H1 (cell line): Measurements from ENCODE around the gene SEC11A. TPM values are rescaled to one million over a fixed set of nuclear protein-coding genes. Genes with fewer than 3 reads are reported as not detected.

Experiments used
- CTCF ChIA-PET: fragments of 300-600 bp; sonication (Branson Sonifier 250); formaldehyde crosslinking; loops from one replicate; lab custom pipeline; 2021; ENCODE audit not compliant: partially characterized antibody; lab: Charles Lee
- POLR2A ChIA-PET: fragments of 300-600 bp; sonication (Branson Sonifier 250); formaldehyde crosslinking; loops from one replicate; lab custom pipeline; 2021; ENCODE audit warnings: inconsistent platforms; ENCODE audit not compliant: partially characterized antibody; lab: Charles Lee
- DNase-seq, 2 experiments: peaks; one replicate each; pipeline versions ENCODE4 v3.0.0 to v3.0.0-alpha.2; 2010 to 2022; ENCODE audit warnings: low spot score in 2 of 2, low read depth in 1 of 2, mixed read lengths in 1 of 2
- FAIRE-seq: peaks from 2 replicates; lab custom pipeline; 2011; peaks lifted over from hg19 to GRCh38; lab: Jason Lieb, UNC
- H2AFZ ChIP-seq: 2 replicates; pipeline ENCODE4 v1.8.1; 2012; ENCODE audit warnings: low read length, inconsistent platforms
- H2AK5ac ChIP-seq: 2 replicates; pipeline ENCODE4 v1.6.1; 2013; ENCODE audit warnings: low read depth, low read length
- H2BK120ac ChIP-seq: replicated peaks from 2 replicates; pipeline ENCODE3; 2013; ENCODE audit warnings: low read depth, low read length, inconsistent platforms
- H2BK12ac ChIP-seq: 2 replicates; pipeline ENCODE4 v1.6.1; 2013; ENCODE audit warnings: low read depth, low read length
- H2BK15ac ChIP-seq: 2 replicates; pipeline ENCODE4 v1.6.1; 2013; ENCODE audit warnings: low read length
- H2BK20ac ChIP-seq: 2 replicates; pipeline ENCODE4 v1.6.1; 2013; ENCODE audit warnings: low read length
- H2BK5ac ChIP-seq: 2 replicates; pipeline ENCODE4 v1.6.1; 2013; ENCODE audit warnings: low read depth, low read length
- H3K14ac ChIP-seq: 2 replicates; pipeline ENCODE4 v1.6.1; 2013; ENCODE audit warnings: inconsistent platforms; ENCODE audit not compliant: insufficient read length
- H3K18ac ChIP-seq: 2 replicates; pipeline ENCODE4 v1.6.1; 2013; ENCODE audit warnings: low read length; ENCODE audit errors: extremely low read depth
- H3K23ac ChIP-seq: 2 replicates; pipeline ENCODE4 v1.6.1; 2013; ENCODE audit warnings: inconsistent platforms; ENCODE audit not compliant: insufficient read length
- H3K23me2 ChIP-seq: 2 replicates; pipeline ENCODE4 v1.6.1; 2013; ENCODE audit warnings: low read depth, low read length
- H3K27ac ChIP-seq: 2 replicates; pipeline ENCODE4 v1.6.1; 2011; ENCODE audit warnings: low read depth, low read length, inconsistent platforms
- H3K27me3 ChIP-seq, 4 experiments: replicated peaks in 1 of 4; 1 replicate in 1 of 4; 2 replicates in 3 of 4; pipeline versions ENCODE4 v1.6.1 to v1.8.1; 2011 to 2013; ENCODE audit warnings: low read length in 3 of 4, mild to moderate bottlenecking in 3 of 4, inconsistent platforms in 2 of 4, mixed read lengths in 2 of 4, moderate library complexity in 1 of 4; ENCODE audit not compliant: control insufficient read depth in 3 of 4, insufficient read depth in 3 of 4; ENCODE audit errors: extremely low read depth in 1 of 4
- H3K36me3 ChIP-seq, 4 experiments: 2 replicates each; pipeline versions ENCODE4 v1.6.1 to v1.8.1; 2011 to 2013; ENCODE audit warnings: mild to moderate bottlenecking in 4 of 4, low read length in 3 of 4, moderate library complexity in 2 of 4, control low read depth in 1 of 4, inconsistent platforms in 1 of 4; ENCODE audit not compliant: insufficient read depth in 4 of 4, control insufficient read depth in 2 of 4
- H3K4ac ChIP-seq: replicated peaks from 2 replicates; pipeline ENCODE3; 2013; ENCODE audit warnings: low read length, low read depth, mixed read lengths, inconsistent platforms; ENCODE audit not compliant: insufficient read length
- H3K4me1 ChIP-seq, 4 experiments: replicated peaks in 1 of 4; 1 replicate in 1 of 4; 2 replicates in 3 of 4; pipeline versions ENCODE4 v1.6.1 to v1.8.1; 2011 to 2013; ENCODE audit warnings: low read length in 3 of 4, inconsistent platforms in 2 of 4, mixed read lengths in 1 of 4; ENCODE audit not compliant: insufficient read depth in 4 of 4, control insufficient read depth in 3 of 4
- H3K4me2 ChIP-seq, 2 experiments: 2 replicates each; pipeline versions ENCODE4 v1.6.1 to v1.8.1; 2011 to 2013; ENCODE audit warnings: low read depth in 2 of 2, low read length in 2 of 2, control low read depth in 1 of 2, inconsistent platforms in 1 of 2, mild to moderate bottlenecking in 1 of 2; ENCODE audit not compliant: insufficient read depth in 1 of 2
- H3K4me3 ChIP-seq, 4 experiments: fragments of 200-600, 300-600 bp in 1 of 4; sonication (generic), shearing (Covaris generic), sonication (Bioruptor Twin) in 1 of 4; 2 replicates each; pipeline versions ENCODE4 v1.5.1 to v1.8.1; 2011 to 2016; ENCODE audit warnings: low read length in 4 of 4, low read depth in 3 of 4, control low read depth in 2 of 4, inconsistent platforms in 2 of 4, mild to moderate bottlenecking in 2 of 4, mixed read lengths in 1 of 4, moderate library complexity in 1 of 4; ENCODE audit not compliant: insufficient read depth in 2 of 4; ENCODE audit errors: extremely low read depth in 1 of 4
- H3K56ac ChIP-seq: replicated peaks from 2 replicates; pipeline ENCODE3; 2013; ENCODE audit warnings: low read depth, mild to moderate bottlenecking, mixed read lengths, low read length, inconsistent platforms; ENCODE audit not compliant: insufficient read length
- H3K79me1 ChIP-seq: 2 replicates; pipeline ENCODE4 v1.6.1; 2013; ENCODE audit warnings: low read depth, low read length, control low read depth
- H3K79me2 ChIP-seq, 2 experiments: 2 replicates each; pipeline versions ENCODE4 v1.6.1 to v1.8.1; 2012 to 2013; ENCODE audit warnings: low read length in 2 of 2, mild to moderate bottlenecking in 2 of 2, inconsistent platforms in 1 of 2; ENCODE audit not compliant: insufficient read depth in 2 of 2, control insufficient read depth in 1 of 2
- H3K9ac ChIP-seq, 4 experiments: replicated peaks in 1 of 4; 1 replicate in 1 of 4; 2 replicates in 3 of 4; pipeline versions ENCODE4 v1.6.1 to v1.8.1; 2011 to 2013; ENCODE audit warnings: low read depth in 3 of 4, low read length in 3 of 4, control low read depth in 2 of 4, mild to moderate bottlenecking in 2 of 4, moderate library complexity in 2 of 4, inconsistent platforms in 1 of 4; ENCODE audit errors: extremely low read depth in 1 of 4
- H3K9me3 ChIP-seq, 2 experiments: 2 replicates each; pipeline versions ENCODE4 v1.6.1 to v1.8.1; 2012 to 2013; ENCODE audit warnings: mild to moderate bottlenecking in 2 of 2, moderate library complexity in 2 of 2, control low read depth in 1 of 2, inconsistent platforms in 1 of 2, low read depth in 1 of 2, low read length in 1 of 2, mixed read lengths in 1 of 2; ENCODE audit not compliant: insufficient read depth in 2 of 2
- H4K20me1 ChIP-seq, 2 experiments: replicated peaks in 1 of 2; 2 replicates each; pipeline versions ENCODE3 to v1.8.1; 2011 to 2013; ENCODE audit warnings: inconsistent platforms in 2 of 2, low read length in 2 of 2, mild to moderate bottlenecking in 1 of 2; ENCODE audit not compliant: insufficient read depth in 2 of 2, control insufficient read depth in 1 of 2
- H4K5ac ChIP-seq: 2 replicates; pipeline ENCODE4 v1.6.1; 2013; ENCODE audit warnings: low read length, low read depth, mixed read lengths, inconsistent platforms; ENCODE audit not compliant: insufficient read length
- H4K8ac ChIP-seq: 2 replicates; pipeline ENCODE4 v1.8.0; 2013; ENCODE audit warnings: mild to moderate bottlenecking, moderate library complexity, low read length, inconsistent platforms; ENCODE audit not compliant: insufficient read depth; ENCODE audit errors: extremely low read depth
- H4K91ac ChIP-seq: replicated peaks from 2 replicates; pipeline ENCODE3; 2013; ENCODE audit warnings: low read length, mixed read lengths, inconsistent platforms; ENCODE audit not compliant: insufficient read length
- ASH2L ChIP-seq: fragments of 200-600, 300-600 bp; sonication (generic); IDR thresholded peaks from one replicate; pipeline ENCODE4 v1.7.1; 2017; ENCODE audit warnings: low read length
- BACH1 ChIP-seq: IDR thresholded peaks from 2 replicates; pipeline ENCODE4 v1.6.1; 2012; ENCODE audit warnings: low read length, improper control_type of control experiment
- BRCA1 ChIP-seq: IDR thresholded peaks from 2 replicates; pipeline ENCODE4 v1.6.1; 2012; ENCODE audit warnings: low read depth, low read length, improper control_type of control experiment
- CREB1 ChIP-seq: IDR thresholded peaks from 2 replicates; pipeline ENCODE4 v1.6.1; 2012; ENCODE audit warnings: inconsistent platforms
- HDAC6 ChIP-seq: IDR thresholded peaks from one replicate; pipeline ENCODE4 v1.7.1; 2012; ENCODE audit warnings: low read depth, mild to moderate bottlenecking, inconsistent platforms, low read length, moderate library complexity
- POLR2A ChIP-seq, 2 experiments: IDR thresholded peaks; 1 replicate in 1 of 2; 2 replicates in 1 of 2; pipeline ENCODE4 v1.6.1; 2011; ENCODE audit warnings: low read depth in 2 of 2, low read length in 2 of 2, mild to moderate bottlenecking in 2 of 2; ENCODE audit errors: control extremely low read depth in 1 of 2
- POLR2AphosphoS5 ChIP-seq: IDR thresholded peaks from 2 replicates; pipeline ENCODE4 v1.6.1; 2011; ENCODE audit warnings: low read depth, low read length
- RNF2 ChIP-seq: fragments of 200-900, 300-1000 bp; sonication (generic); IDR thresholded peaks from 2 replicates; pipeline ENCODE4 v1.7.1; 2016; ENCODE audit warnings: borderline replicate concordance, low read depth, mild to moderate bottlenecking, antibody characterized with exemption, low read length; ENCODE audit not compliant: poor library complexity, severe bottlenecking; ENCODE audit errors: missing control alignments
- RXRA ChIP-seq: IDR thresholded peaks from 2 replicates; pipeline ENCODE4 v1.6.1; 2011; ENCODE audit warnings: low read depth, mild to moderate bottlenecking, low read length, moderate library complexity; ENCODE audit not compliant: insufficient read depth
- SAP30 ChIP-seq: fragments of 300-600 bp; sonication (generic); IDR thresholded peaks from 2 replicates; pipeline ENCODE4 v1.7.1; 2012; ENCODE audit warnings: low read length, moderate library complexity, mild to moderate bottlenecking, inconsistent platforms; ENCODE audit not compliant: insufficient read depth, insufficient replicate concordance
- WGBS, 2 experiments: shearing (Covaris generic) in 1 of 2; methylation state at CpG; one replicate each; pipeline versions ENCODE4 v1.1.6 to v1.1.7; 2013 to 2015; ENCODE audit warnings: low lambda C conversion rate in 2 of 2, mixed read lengths in 2 of 2, inconsistent platforms in 1 of 2, low coverage in 1 of 2, missing lambda C conversion rate in 1 of 2; ENCODE audit not compliant: insufficient replicate concordance in 2 of 2, insufficient coverage in 1 of 2, insufficient read length in 1 of 2; ENCODE audit errors: extremely low coverage in 1 of 2, missing lambda C conversion rate in 1 of 2; 5-methylcytosine and 5-hydroxymethylcytosine counted together
- polyA plus RNA-seq, 7 experiments: library from polyadenylated mRNA; depleted of rRNA in 3 of 7; stranded (reverse) in 5 of 7; unstranded in 2 of 7; fragments of >200 nt in 5 of 7; fragments of 200-250 nt in 2 of 7; gene quantifications; 1 replicate in 5 of 7; 2 replicates in 1 of 7; 4 replicates in 1 of 7; pipeline versions ENCODE4 v1.2.1 to v1.2.3, GENCODE V29; 2011 to 2013; ENCODE audit warnings: missing spikeins in 2 of 7, mixed read lengths in 2 of 7
- total RNA-seq: library from RNA; stranded (reverse); fragmentation: NEBNext Ultra II Directional; extraction: Animal tissue kit (Norgen Biotek cat#: 25700); gene quantifications from 2 replicates; pipeline ENCODE4 v1.2.1, GENCODE V29; 2021
- TF ChIP-seq, protein P1 (sequence below): IDR thresholded peaks from 2 replicates; pipeline ENCODE4 v1.6.1; 2012; ENCODE audit warnings: low read length, inconsistent platforms
- TF ChIP-seq, protein P2 (sequence below): IDR thresholded peaks from 2 replicates; pipeline ENCODE4 v1.6.1; 2012; ENCODE audit warnings: inconsistent platforms

The SEC11A gene
- total and polyA plus RNA-seq, 2 of the 8 experiments (the other 6 are each of a cell fraction or from before 2014, with no cell fraction given) = 268 to 316 TPM

DNA sequence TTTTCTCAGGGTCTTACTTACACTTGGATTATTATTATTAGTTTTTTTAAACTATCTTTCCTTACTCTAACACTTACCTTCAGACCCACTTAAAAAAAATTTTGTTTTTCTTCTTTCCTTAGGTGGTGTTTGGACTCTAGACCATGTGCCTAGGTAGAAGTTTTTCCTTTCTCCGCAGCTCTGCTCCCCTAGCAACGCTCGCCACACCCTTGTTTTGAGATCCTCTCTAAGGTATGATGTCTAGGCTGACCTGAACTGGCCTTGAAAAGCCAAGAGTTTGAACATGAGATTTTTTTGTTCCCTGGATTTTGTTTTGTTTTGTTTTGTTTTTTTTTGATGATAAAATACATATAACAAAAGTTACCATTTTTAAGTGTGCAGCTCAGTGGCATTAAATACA, 48.6 kb upstream of the SEC11A start:
- no peak overlapping the region for H4K5ac ChIP-seq
- H3K9ac ChIP-seq = no peak overlapping the region
- ChIA-PET CTCF (interaction anchor here (1.0 kb wide), 2 partner anchors 15 to 43 kb away, joined by 3 to 4 read pairs; no protein-coding TSS in a partner anchor), POLR2A (interaction anchor here (0.6 to 0.8 kb wide), 2 partner anchors 9 to 47 kb away, joined by 3 read pairs; no protein-coding TSS in a partner anchor)
- no peak overlapping the region for H4K91ac ChIP-seq
- H3K4ac ChIP-seq = no peak overlapping the region
- H2BK12ac ChIP-seq = no peak overlapping the region
- no peak overlapping the region for H3K4me2 ChIP-seq
- no peaks in the 10 kb centered on the region for H3K4me1 ChIP-seq
- DNase-seq (no peak), FAIRE-seq (no peak)
- peaks cover 3 to 6% of the 10 kb centered on the region in 2 experiments for H4K20me1 ChIP-seq
- H3K14ac ChIP-seq = no peak overlapping the region
- peaks cover 10% of the 10 kb centered on the region for H3K79me1 ChIP-seq
- no peak overlapping the region for H2AFZ ChIP-seq
- 100% methylated on average over 3 of the region's 3 CpGs; no CpG with 5 or more reads in 1 of the 2 experiments for WGBS, 2 experiments
- H3K27me3 ChIP-seq = no peaks in the 10 kb centered on the region
- no peak overlapping the region for H3K18ac ChIP-seq
- no peak overlapping the region for H3K4me3 ChIP-seq
- no peak overlapping the region for H4K8ac ChIP-seq
- no peak overlapping the region for H3K27ac ChIP-seq
- H2BK5ac ChIP-seq = no peak overlapping the region
- no peak overlapping the region for H2BK15ac ChIP-seq
- no peak overlapping the region for H2AK5ac ChIP-seq
- no peaks in the 10 kb centered on the region; the same call in 1 of the 2 replicates for H3K23me2 ChIP-seq
- H2BK20ac ChIP-seq = no peak overlapping the region
- H3K79me2 ChIP-seq = peaks cover 4 to 59% of the 10 kb centered on the region in 2 experiments; a peak in 3 of 4 replicates
- no peak overlapping the region for H2BK120ac ChIP-seq
- peaks cover 0 to 6% (median 0%) of the 10 kb centered on the region in 4 experiments; a peak in 2 of 8 replicates for H3K36me3 ChIP-seq
- no peak overlapping the region for H3K56ac ChIP-seq
- H3K23ac ChIP-seq = no peak overlapping the region
- no peaks in the 10 kb centered on the region for H3K9me3 ChIP-seq
- TF ChIP-seq POLR2AphosphoS5 (no peak), SAP30 (no peak), CREB1 (no peak), RXRA (no peak), RNF2 (no peak), BACH1 (no peak), POLR2A (IDR thresholded peaks at IDR 0.05; ENCODE audit: control extremely low read depth in 1 of 2, low read depth in 2 of 2, low read length in 2 of 2) (no peak), BRCA1 (no peak), HDAC6 (no peak), ASH2L (no peak)
- TF ChIP-seq, protein P1, sequence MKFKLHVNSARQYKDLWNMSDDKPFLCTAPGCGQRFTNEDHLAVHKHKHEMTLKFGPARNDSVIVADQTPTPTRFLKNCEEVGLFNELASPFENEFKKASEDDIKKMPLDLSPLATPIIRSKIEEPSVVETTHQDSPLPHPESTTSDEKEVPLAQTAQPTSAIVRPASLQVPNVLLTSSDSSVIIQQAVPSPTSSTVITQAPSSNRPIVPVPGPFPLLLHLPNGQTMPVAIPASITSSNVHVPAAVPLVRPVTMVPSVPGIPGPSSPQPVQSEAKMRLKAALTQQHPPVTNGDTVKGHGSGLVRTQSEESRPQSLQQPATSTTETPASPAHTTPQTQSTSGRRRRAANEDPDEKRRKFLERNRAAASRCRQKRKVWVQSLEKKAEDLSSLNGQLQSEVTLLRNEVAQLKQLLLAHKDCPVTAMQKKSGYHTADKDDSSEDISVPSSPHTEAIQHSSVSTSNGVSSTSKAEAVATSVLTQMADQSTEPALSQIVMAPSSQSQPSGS = no peak
- TF ChIP-seq, protein P2, sequence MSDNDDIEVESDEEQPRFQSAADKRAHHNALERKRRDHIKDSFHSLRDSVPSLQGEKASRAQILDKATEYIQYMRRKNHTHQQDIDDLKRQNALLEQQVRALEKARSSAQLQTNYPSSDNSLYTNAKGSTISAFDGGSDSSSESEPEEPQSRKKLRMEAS = no peak
